Bronchial epithelial cell (primary cell): ENCODE data around the gene IL15. TPM values are rescaled to one million over a fixed set of nuclear protein-coding genes. Genes with fewer than 3 reads are reported as not detected.

Experiments
- DNase-seq: peaks from one replicate; pipeline ENCODE4 v3.0.0-alpha.2; 2010; ENCODE audit warnings: low read depth
- FAIRE-seq: peaks from 2 replicates; lab custom pipeline; 2011; peaks lifted over from hg19 to GRCh38; lab: Jason Lieb, UNC
- H3K27me3 ChIP-seq: 2 replicates; pipeline ENCODE4 v1.5.1; 2011; ENCODE audit warnings: low read length; ENCODE audit not compliant: control insufficient read depth, insufficient read depth
- H3K36me3 ChIP-seq: 2 replicates; pipeline ENCODE4 v1.5.1; 2011; ENCODE audit warnings: low read length; ENCODE audit not compliant: control insufficient read depth, insufficient read depth
- H3K4me3 ChIP-seq: 2 replicates; pipeline ENCODE4 v1.5.1; 2011; ENCODE audit warnings: mild to moderate bottlenecking, low read depth, low read length, control low read depth
- total RNA-seq: library from RNA; depleted of rRNA; stranded (reverse); fragments of >200 nt; gene quantifications from 2 replicates; pipeline ENCODE4 v1.2.1, GENCODE V29; 2014
- TF ChIP-seq, protein P1 (sequence below): IDR thresholded peaks from 2 replicates; pipeline ENCODE4 v1.5.1; 2011; ENCODE audit warnings: mild to moderate bottlenecking, moderate library complexity, low read length, control low read depth, inconsistent platforms; ENCODE audit not compliant: insufficient read depth, severe bottlenecking

Gene IL15
- total RNA-seq, 1 donor from 2014 or later, result 0.53 TPM

GRCh38 chr4:141719585-141719984 lies 83.2 kb downstream of the IL15 start:
- Histone ChIP-seq H3K4me3 (no peak overlapping the region), H3K27me3 (no peaks in the 10 kb centered on the region), H3K36me3 (no peaks in the 10 kb centered on the region)
- no peak for DNase-seq
- TF ChIP-seq, protein P1, sequence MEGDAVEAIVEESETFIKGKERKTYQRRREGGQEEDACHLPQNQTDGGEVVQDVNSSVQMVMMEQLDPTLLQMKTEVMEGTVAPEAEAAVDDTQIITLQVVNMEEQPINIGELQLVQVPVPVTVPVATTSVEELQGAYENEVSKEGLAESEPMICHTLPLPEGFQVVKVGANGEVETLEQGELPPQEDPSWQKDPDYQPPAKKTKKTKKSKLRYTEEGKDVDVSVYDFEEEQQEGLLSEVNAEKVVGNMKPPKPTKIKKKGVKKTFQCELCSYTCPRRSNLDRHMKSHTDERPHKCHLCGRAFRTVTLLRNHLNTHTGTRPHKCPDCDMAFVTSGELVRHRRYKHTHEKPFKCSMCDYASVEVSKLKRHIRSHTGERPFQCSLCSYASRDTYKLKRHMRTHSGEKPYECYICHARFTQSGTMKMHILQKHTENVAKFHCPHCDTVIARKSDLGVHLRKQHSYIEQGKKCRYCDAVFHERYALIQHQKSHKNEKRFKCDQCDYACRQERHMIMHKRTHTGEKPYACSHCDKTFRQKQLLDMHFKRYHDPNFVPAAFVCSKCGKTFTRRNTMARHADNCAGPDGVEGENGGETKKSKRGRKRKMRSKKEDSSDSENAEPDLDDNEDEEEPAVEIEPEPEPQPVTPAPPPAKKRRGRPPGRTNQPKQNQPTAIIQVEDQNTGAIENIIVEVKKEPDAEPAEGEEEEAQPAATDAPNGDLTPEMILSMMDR, result no peak
- FAIRE-seq, result no peak

GRCh38 chr4:141721174-141721573 lies 84.8 kb downstream of the IL15 start:
- Histone ChIP-seq H3K36me3 (no peaks in the 10 kb centered on the region), H3K4me3 (no peak overlapping the region), H3K27me3 (no peaks in the 10 kb centered on the region)
- FAIRE-seq (no peak), DNase-seq (no peak)
- TF ChIP-seq, protein P1, result no peak

GRCh38 chr4:141724646-141725045 lies 88.3 kb downstream of the IL15 start:
- H3K27me3 ChIP-seq, result no peaks in the 10 kb centered on the region
- FAIRE-seq, result no peak
- no peak overlapping the region for H3K4me3 ChIP-seq
- no peaks in the 10 kb centered on the region for H3K36me3 ChIP-seq
- TF ChIP-seq, protein P1, result no peak
- no peak for DNase-seq

DNA sequence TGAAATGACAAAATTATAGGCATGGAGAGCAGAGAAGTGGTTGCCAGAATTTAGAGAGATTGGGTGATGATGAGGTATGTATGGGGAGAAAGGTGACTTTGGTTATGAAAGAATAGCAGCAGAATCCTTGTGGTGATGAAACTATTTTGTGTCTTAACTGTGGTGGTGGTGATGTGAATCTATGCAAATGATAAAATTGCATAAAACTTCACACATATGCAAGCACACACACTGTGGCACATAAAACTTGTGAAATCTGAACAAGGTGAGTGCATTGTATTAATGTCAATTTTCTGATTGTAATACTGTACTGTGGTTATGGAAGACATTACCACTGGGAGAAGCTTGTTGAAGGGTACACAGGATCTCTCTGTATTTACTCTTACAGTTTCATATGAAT lies 91.0 kb downstream of the IL15 start:
- TF ChIP-seq, protein P1, result no peak
- Histone ChIP-seq H3K4me3 (no peak overlapping the region), H3K27me3 (no peaks in the 10 kb centered on the region), H3K36me3 (no peaks in the 10 kb centered on the region)
- FAIRE-seq (no peak), DNase-seq (no peak)

GRCh38 chr4:141730805-141731204 lies 94.4 kb downstream of the IL15 start:
- no peak for FAIRE-seq
- no peak for DNase-seq
- Histone ChIP-seq H3K36me3 (no peaks in the 10 kb centered on the region), H3K27me3 (no peaks in the 10 kb centered on the region), H3K4me3 (no peak overlapping the region)
- TF ChIP-seq, protein P1, result no peak

DNA sequence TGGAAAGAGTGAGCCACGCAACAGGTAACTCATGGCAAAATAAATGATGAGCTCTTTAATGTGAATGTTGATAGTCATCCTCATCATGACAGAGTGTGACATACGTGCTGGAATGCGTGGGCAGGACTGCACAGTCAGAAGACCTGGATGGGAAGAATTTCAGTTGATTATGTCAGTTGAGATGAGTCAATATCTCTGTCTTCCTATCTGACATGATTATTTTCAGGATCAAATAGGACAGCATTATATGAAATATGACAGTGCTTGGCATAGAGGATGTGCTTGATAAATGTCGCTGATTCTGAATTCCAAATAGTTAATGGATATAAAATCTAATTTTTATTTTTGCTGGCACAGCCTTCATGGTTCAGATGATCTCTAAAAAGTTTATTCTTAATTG lies 95.1 kb downstream of the IL15 start:
- no peak overlapping the region for H3K4me3 ChIP-seq
- FAIRE-seq (no peak), DNase-seq (peak; percentile 28)
- H3K27me3 ChIP-seq, result no peaks in the 10 kb centered on the region
- TF ChIP-seq, protein P1, result no peak
- H3K36me3 ChIP-seq, result no peaks in the 10 kb centered on the region
